Left renal cortex interstitium (tissue), 4 donors: ENCODE measurements around the gene TP73. TPM values are rescaled to one million over a fixed set of nuclear protein-coding genes. Genes with fewer than 3 reads are reported as not detected.

Experiments
- DNase-seq, 4 donors: peaks; one replicate each; pipeline ENCODE4 v3.0.0-alpha.2; 2013; ENCODE audit warnings: low read depth in 4 of 4, low spot score in 2 of 4, missing footprints in 1 of 4
- polyA plus RNA-seq, 4 donors: library from polyadenylated mRNA; unstranded; fragments of 120-200 nt; gene quantifications; one replicate each; pipeline ENCODE4 v1.2.1, GENCODE V29; 2013; ENCODE audit not compliant: insufficient read length in 4 of 4

TP73 gene
- polyA plus RNA-seq, 4 donors = 0.51 to 1.4 (median 0.67) TPM

GRCh38 chr1:3681898-3682806 lies 29.8 kb downstream of the TP73 start:
- no peak for DNase-seq

- no peak for DNase-seq
Observed at GRCh38 chr1:3683197-3683596, 30.9 kb downstream of the TP73 start.

DNA sequence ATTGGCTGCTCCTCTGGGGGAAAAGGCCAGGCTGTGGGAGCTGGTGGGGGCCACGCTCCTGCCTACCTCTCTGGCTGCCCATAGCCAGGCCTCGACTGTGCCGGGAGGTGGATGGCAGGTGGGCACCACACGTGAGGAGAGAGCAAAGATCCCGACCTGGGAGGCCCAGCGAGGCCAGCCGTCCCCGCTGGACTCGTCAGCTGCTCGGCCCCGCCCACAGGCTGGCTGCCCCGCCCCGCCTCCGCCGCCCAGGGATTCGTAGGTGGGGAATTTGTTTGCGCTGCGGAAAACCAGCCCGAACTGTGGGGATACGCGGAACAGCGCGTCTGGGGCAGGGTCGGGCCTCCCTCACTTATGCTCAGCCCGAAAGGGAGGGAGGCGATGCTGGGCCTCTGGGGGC lies 31.7 kb downstream of the TP73 start:
- no peak for DNase-seq

DNA sequence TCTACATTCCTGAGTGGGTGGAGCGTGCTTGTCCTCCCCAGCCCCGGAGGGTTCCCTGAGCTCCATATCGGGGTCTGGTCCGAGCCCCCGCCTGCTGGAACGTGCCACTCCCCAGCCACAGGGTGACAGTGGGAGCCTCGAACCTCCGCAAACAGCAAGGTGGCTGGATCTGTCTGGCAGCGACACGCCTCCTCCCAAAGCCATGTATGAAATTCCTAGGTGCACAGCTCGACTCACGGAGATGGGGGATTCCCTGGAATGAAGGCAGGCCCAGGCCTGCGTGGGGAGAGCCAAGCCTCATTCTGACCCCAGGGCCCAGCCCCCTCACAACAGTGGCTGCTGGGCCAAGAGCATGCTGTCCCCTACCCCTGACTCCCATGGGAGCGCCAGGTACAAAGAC lies 32.9 kb downstream of the TP73 start:
- no peak for DNase-seq

- no peak for DNase-seq
Observed at GRCh38 chr1:3685906-3686305, 33.6 kb downstream of the TP73 start.

GRCh38 chr1:3687504-3687903 lies 35.2 kb downstream of the TP73 start:
- DNase-seq = no peak

- no peak for DNase-seq
Observed at GRCh38 chr1:3688356-3689137, 36.2 kb downstream of the TP73 start.

GRCh38 chr1:3689138-3689750 lies 36.9 kb downstream of the TP73 start:
- DNase-seq = no peak

DNA sequence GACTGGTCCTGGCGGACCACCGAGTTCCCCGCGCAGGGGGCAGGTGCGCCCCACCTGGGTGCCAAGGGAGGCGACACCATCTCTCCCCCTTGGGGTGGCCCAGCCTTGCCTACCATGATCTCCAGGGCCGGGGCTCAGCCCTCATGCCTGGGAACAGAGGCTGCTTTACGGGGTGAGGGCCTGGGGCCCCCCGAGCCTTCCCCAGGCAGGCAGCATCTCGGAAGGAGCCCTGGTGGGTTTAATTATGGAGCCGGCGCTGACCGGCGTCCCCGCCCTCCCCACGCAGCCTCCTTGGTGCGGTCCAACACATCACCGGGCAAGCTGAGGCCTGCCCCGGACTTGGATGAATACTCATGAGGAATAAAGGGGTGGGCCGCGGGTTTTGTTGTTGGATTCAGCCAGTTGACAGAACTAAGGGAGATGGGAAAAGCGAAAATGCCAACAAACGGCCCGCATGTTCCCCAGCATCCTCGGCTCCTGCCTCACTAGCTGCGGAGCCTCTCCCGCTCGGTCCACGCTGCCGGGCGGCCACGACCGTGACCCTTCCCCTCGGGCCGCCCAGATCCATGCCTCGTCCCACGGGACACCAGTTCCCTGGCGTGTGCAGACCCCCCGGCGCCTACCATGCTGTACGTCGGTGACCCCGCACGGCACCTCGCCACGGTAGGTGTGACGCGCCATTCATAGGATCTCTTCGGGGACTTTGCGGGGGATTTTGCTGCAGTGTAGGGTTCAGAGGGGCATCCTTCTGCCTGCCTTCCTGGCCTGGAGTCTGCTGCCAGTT lies 38.2 kb downstream of the TP73 start:
- no peak for DNase-seq

GRCh38 chr1:3691421-3692204 lies 39.3 kb downstream of the TP73 start:
- DNase-seq = no peak

GRCh38 chr1:3692598-3692997 lies 40.3 kb downstream of the TP73 start:
- no peak for DNase-seq

DNA sequence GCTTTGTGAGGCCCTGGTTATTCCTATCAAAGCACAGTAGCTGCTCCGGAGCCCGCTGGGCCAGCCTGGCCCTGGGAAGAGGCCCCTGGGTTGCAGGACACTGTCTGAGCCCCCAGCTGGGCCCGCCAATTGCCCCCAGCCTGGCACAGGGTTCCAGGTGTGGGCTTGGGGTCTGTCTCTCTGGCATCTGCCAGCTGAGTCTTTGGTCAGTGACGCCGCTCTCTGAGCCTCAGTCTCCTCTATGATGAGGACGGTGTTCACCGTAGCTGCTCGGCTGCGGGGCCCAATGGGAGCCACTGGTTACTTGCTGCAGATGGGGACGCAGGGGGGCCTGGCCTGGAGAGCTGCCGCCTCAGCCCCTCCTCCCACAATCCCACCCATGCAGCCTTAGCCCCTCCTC lies 41.0 kb downstream of the TP73 start:
- no peak for DNase-seq

DNA sequence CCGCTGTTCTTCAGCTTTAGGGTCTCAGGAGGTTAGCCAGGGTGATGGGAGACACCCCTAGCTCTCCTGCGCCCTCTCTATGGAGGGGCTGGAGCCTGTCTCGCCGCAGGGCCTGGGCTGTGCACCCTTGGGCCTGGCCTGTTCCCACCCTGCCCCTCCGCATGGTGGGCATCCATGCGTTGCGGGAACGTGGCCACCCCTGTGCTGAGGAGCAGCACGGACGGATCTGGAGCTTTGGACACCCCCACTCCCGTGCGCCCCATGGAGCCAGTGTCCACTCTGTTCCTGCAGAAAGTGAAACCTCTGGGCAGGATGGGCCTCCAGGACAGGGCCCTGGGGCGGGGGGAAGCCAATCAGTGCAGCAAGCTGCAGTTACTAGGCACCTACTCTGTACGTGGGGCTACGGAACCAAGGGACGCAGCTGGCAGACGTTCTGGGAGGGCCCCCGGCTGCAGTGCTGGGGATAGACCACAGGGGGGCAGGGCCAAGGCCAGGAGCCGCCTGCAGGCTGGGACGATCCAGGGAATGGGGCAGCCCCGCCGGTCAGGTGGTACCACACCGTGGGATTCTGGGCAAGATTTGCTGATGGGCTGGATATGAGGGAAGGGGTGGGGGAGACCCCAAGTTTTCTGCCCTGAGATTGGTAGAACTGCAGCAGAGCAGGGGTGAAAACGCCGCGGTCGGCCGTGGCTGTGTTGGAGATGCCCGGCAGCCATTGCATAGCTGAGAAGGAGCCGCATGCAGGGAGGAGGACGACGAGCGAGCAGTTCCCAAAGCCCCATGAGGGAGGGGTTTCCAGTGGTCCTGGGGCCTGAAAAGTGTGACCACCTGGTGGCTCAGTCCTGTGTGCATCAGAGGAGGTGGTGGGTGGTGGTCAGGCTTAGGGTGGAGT lies 43.3 kb downstream of the TP73 start:
- no peak for DNase-seq

DNA sequence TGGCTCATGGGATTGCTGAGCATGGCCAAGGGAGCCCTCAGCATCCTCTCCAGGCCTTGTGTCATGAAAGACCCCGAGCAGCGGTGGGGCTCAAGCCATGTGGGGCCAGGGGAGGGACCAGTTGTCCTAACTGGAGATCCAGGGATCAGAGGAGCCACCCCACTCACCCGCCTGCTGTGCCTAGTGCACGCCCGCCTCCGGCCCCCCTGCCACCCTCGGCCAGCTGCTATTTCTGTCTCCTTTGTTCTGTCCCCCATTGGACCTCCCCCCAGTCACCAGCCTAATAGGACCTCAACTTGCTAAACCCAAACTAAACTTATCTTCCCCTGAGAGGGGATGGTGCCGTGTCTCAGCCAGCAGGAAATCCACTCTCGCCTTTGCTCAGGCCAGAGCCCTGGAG lies 44.4 kb downstream of the TP73 start:
- DNase-seq = no peak

GRCh38 chr1:3697104-3697503 lies 44.8 kb downstream of the TP73 start:
- DNase-seq = no peak

DNA sequence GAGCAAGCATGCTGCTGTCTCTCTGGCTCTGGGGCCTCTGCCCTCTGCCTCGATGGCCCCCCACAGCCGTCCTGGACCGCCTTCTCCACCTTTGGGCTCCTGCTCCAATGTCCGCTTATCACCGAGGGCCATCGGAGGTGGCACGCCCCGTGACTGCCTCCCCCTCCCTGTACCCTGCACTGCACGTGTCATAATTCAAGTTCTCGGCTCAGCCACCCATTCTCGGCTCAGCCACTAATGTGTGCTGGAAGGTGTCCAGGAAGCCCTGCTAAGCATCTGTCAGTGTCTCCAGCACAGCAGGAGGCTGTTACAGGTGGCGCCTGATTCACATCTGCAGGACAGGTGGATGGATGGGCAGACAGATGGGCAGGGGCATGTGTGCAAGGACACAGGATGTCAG lies 45.5 kb downstream of the TP73 start:
- DNase-seq = no peak

DNA sequence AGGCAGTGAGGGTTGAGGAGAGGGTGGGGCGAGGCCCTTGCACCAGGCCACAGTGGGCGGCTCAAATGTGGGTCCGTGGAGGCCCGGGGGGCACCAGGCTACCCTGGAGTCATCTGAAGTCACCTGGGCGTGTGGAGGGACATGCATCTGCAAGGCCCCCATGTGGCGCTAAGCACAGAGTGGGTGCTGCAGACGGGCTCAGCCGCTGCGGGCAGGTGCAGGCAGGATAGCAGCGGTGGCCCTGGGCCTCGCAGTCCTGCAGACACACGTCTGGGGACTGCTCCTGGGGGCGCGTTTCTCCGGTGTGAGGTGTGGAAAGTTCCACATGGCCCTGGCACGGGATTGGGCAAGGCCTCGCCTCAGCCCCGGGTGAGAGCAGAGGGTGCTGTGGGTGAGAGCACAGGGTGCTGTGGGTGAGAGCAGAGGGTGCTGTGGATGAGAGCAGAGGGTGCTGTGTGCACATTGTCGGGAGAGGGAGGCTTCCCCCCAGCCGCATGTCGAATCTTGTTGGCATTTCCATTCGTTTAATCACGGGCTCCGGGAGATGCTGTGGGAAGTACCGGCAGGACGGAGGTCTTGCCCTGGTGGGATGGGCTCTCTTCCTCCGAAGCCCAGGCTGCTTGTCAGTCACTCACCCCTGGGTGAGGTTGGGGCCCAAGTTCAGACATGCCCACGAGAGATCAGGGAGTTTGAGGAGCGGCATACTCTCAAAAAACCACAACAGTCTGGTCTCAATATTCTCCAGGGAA lies 46.5 kb downstream of the TP73 start:
- no peak for DNase-seq

DNA sequence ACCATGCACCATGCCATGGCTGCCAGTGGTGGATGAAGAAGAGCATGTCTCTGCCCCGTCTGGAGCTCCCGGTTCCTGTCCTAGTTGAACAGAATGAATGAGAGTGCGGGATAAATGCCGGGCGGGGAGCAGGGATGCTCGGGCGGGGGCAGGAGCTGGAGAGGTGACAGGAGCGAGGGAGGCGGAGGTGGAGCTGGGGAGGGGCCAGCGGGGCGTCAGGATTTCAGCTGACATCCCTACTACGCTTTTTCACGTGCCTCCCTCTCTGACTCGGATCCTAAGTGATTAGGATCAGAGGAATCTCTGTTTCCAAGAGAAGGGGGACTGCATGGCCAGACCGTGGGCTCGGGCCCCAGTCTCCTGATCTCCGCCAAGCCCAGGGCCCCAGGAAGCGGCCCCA lies 47.3 kb downstream of the TP73 start:
- no peak for DNase-seq
